ENCODE results near the gene CDCA5.

DNA sequence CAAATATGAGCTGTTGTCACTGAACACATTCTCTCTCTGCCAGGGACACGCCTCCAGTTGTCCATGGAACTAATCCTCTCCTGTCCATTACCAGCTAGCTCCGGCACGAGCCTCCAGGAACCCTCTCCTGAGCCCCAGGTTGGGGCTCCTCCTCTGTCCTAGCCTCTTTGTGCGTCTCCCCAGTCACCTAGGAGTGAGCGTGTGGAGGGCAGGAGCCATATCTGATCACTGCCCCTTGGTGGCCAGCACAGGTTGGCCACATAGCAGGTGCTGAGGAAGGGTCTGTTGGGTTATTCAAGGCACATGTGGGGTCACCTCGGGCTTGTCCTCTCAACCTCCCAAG, 48.0 kb upstream of the CDCA5 start:
- TF ChIP-seq ZNF274 (IDR thresholded peaks at IDR 0.05; ENCODE audit: low read depth, low read length), result no peak
- no peak for TF ChIP-seq SUZ12 (IDR thresholded peaks at IDR 0.05; ENCODE audit: extremely low read depth, insufficient read depth, insufficient read length)
- TF ChIP-seq YY1 (IDR thresholded peaks at IDR 0.05; ENCODE audit: insufficient read depth, insufficient read length), result no peak

All from NT2/D1 (cell line).